SW 1271 (cell line): ENCODE measurements around the gene ZDHHC13.

ENCODE experiments used
- DNase-seq, 2 experiments: peaks; one replicate each; lab custom pipeline; 2025; lab: John Stamatoyannopoulos, UW

The ZDHHC13 gene

DNA sequence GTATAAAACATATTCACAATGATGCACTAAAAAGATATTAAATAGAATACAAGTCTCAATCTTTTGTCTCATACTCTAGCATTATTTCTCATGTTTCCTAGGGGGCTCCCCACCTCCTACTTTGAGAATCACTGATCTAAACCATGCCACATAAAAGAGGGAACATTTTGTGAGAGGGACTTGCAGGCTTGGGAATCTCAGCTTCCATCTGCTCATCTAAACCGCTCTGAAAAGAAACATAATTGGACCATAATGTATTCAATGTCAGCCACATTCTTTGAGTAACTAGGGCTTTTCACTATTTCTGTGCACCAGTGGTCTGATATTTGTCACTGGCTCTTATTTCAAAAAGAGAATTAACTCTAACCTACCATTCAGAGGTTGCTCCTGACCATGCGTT is 91.2 kb downstream of the ZDHHC13 start:
- DNase-seq = no peak

DNA sequence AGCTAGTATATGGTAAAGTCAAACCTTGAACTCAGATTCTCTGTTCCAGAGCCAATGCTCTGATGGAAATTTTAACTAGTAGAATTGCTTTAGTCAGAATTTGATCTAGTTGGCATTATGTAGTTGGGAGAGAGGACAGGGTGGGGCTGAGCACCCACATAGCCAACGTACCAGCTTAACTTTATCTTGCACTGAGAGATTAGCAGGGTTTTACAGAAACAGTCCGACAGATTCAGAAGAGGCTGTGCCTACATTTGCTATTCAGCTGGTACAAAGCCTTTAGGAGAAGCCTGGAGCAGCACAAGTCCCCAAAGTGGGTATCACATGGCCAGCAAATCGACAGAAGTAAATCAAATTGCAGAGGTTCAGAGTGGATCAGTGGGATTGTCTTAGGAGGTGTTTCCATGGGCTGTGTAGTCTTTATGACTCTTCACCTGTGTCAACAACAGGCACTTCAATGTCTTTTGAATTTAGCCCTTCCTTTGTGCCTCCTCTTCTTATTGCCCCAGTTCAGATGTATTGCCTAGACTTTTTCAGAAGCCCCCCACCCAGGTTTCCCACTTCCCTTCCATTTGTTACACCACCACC is 92.1 kb downstream of the ZDHHC13 start:
- DNase-seq = no peak

DNA sequence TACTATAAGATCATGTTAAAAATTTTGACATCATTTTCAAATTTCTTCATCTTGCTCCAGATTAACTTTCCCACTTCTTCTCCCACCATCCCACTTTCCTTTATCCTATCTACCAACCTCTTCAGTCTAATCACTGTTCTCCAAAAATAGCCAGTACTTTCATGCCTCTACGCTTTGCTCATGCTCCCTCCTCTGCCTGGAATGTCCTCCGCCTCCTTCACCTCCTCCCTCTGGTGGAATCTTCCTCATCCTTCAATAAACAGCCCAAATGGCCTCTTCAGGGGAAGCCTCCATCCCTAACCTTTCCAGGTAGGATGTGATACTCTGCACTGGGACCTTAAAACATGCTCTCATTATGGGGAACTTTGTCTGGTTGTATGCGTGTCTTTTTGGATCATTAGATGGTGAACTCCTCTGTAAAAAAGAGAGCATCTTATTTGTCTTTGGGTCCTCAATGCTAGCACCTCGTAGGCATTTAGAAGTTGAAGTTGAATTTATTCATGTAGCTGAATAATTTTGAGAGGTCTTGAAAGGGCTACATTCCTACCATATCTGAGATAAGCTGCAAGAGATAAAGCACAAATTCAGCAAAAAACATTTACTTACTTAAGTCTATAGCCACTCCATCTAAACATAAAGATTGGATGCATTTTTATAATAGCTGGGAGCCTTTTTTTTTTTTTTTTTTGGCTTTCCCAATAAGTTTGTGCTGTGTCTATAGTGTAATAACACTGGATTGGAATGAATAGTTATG is 92.8 kb downstream of the ZDHHC13 start:
- no peak for DNase-seq

- no peak for DNase-seq
Measured at GRCh38 chr11:19216021-19216420, 99.1 kb downstream of the ZDHHC13 start.

GRCh38 chr11:19216709-19217374 is 99.9 kb downstream of the ZDHHC13 start:
- no peak for DNase-seq

GRCh38 chr11:19218216-19218615 is 101.2 kb downstream of the ZDHHC13 start:
- no peak for DNase-seq

DNA sequence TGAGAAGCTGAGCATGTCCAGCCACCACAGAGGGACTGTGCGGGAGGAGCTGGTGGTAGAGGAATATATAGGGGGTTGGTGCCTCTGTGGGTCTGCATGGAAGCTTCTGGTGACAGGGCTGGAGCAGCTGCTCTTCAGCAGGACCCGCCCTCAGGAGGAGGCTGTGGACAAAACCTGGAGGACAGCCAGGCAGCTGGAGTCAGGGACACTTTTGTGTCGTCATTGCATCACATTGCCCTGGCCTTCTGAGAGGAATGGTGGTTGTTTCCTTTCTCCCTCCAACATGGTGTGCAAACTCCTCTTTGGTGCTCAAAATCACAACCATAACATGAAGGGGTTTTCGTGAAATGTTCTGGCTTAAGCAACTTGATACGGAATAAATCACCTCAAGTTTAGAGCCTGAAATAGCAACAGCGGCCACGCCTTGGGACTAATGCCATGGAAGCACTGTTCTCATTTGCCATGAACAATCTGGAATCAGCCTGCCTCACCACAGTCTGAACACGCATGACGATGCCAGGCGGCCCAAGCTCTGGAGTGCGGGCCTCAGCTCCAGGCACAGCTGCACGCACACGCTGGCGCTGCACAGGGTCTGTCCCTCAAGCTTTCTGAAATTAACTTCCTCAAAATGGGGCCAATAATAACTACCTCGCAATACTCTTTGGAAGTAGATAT is 102.0 kb downstream of the ZDHHC13 start:
- no peak for DNase-seq

DNA sequence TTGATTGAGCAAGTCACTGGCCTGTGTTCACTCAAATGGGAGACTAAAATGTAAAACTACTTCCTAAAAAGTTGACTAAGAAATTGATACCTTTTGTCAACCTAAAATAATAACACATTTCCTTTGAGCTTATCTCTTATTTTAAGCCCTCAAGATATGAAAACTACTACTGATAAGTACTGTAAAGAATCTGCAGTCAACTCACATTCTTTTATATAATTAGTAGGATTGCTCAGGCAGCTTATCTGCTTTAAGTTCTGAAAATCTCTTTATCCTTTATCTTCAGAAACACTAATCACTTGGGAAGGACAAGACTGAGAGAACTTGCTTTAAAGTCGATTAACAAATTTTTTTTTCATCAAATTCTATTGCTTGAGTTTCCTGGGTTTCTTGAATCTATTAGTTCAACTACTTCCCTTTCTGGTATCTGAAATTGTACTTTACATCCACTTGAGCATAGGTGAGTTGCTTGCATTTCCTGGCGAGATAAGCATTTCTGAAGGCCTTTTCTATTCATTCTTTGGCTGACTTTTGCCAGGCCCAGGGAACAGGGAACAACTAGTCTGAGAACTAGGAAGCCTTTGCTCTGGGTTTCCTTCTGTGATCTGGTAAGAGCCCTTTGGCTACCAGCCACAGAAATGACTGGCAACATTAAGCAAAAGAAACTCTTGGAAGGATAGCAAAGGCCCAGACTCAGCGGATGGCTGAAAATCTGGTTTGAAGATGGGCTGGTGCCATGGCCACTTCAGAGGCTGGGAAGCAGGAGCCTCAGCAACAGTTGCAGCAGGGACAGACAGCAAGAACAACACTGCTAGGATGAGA is 104.1 kb downstream of the ZDHHC13 start:
- no peak for DNase-seq

DNA sequence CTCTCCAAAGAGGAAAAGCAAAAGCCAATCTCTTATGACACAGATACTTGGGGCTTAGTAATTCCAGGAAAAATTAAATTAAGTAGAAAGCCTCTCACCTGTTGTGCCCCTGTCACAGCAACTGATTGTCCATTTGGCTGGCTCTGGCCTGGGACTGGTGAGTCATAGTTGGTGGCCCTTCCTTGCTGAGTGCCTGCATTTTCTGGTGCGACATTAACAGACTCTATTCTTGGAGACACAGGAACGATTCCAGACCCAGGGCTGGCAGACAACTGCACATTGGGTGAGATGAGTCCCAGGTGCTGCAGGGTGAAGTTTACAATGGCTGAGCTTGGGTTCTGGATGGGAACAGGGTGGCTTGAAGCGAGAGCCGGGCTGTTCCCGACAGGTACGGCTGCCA is 108.2 kb downstream of the ZDHHC13 start:
- DNase-seq = no peak

DNA sequence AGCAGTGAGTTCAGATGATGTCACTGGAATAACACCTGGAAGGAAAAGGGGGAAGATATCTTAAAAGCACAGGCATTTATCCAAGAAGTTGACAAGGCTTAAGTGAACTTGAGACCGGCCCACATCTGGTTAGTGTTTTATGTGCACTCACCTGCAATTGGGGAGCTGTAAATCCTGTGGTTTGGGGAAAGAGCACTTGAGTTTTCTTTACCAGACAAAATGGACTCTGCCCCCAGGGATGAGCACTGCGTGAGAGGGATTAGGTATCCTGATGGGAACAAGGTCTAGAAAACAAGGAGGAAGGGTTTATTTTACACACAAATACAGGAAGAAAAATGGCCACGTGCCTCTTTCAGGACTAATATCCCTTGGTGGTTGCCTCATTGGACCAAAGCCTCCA is 108.6 kb downstream of the ZDHHC13 start:
- no peak for DNase-seq
